Uterus (tissue), 4 donors: ENCODE results near the gene PLB1. TPM values are rescaled to one million over a fixed set of nuclear protein-coding genes. Genes with fewer than 3 reads are reported as not detected.

Experiments used
- DNase-seq, 2 donors: peaks; one replicate each; pipeline ENCODE4 v3.0.0-alpha.2; 2019 to 2020
- H3K27ac ChIP-seq, 2 donors: fragments of 200-600 bp; sonication (generic); 1 replicate in 1 of 2; 2 replicates in 1 of 2; pipeline ENCODE4 v1.5.1; 2016 to 2018
- H3K27me3 ChIP-seq, 2 donors: fragments of 200-600 bp; sonication (generic); one replicate each; pipeline ENCODE4 v1.5.1; 2018 to 2019; ENCODE audit warnings: control low read depth in 1 of 2
- H3K36me3 ChIP-seq, 2 donors: fragments of 200-600 bp; sonication (generic); one replicate each; pipeline ENCODE4 v1.5.1; 2019; ENCODE audit warnings: control low read depth in 1 of 2
- H3K4me1 ChIP-seq, 2 donors: fragments of 200-600 bp; sonication (generic); one replicate each; pipeline ENCODE4 v1.5.1; 2018 to 2019; ENCODE audit warnings: control low read depth in 1 of 2
- H3K4me3 ChIP-seq, 2 donors: fragments of 200-600 bp; sonication (generic); 1 replicate in 1 of 2; 2 replicates in 1 of 2; pipeline ENCODE4 v1.5.1; 2018 to 2019; ENCODE audit warnings: mild to moderate bottlenecking in 1 of 2
- H3K9me3 ChIP-seq, 2 donors: fragments of 200-600 bp; sonication (generic); one replicate each; pipeline ENCODE4 v1.5.1; 2019; ENCODE audit warnings: control low read depth in 1 of 2
- CTCF ChIP-seq, 4 experiments: fragments of 200-600 bp in 2 of 4; fragments of 450-650 bp in 2 of 4; sonication (generic) in 2 of 4; IDR thresholded peaks; one replicate each; pipeline ENCODE4 v1.5.1; 2016 to 2019; ENCODE audit warnings: antibody characterized with exemption in 4 of 4, mild to moderate bottlenecking in 2 of 4, moderate library complexity in 1 of 4
- POLR2A ChIP-seq, 2 donors: fragments of 450-650 bp; IDR thresholded peaks; one replicate each; pipeline ENCODE4 v1.6.1; 2016; ENCODE audit warnings: antibody characterized with exemption in 2 of 2, mild to moderate bottlenecking in 1 of 2, moderate library complexity in 1 of 2
- intact Hi-C: fragments of 100-400 bp; cut with DNase I; formaldehyde crosslinking; loops from one replicate; pipeline ENCODE4 v1.15.1; 2023; ENCODE audit warnings: low total_unique reads
- total RNA-seq, 4 donors: library from RNA; depleted of rRNA in 3 of 4; stranded (reverse); fragments of >200 nt in 3 of 4; gene quantifications; one replicate each; pipeline versions ENCODE4 v1.1.0 to v1.2.4, GENCODE V29; 2014 to 2023
- donor health status: DM: yes; HTN: yes; CAD: no.

Gene PLB1
- total RNA-seq, 4 donors from 2014 or later, result 2.9 to 12.4 (median 5.2) TPM

DNA sequence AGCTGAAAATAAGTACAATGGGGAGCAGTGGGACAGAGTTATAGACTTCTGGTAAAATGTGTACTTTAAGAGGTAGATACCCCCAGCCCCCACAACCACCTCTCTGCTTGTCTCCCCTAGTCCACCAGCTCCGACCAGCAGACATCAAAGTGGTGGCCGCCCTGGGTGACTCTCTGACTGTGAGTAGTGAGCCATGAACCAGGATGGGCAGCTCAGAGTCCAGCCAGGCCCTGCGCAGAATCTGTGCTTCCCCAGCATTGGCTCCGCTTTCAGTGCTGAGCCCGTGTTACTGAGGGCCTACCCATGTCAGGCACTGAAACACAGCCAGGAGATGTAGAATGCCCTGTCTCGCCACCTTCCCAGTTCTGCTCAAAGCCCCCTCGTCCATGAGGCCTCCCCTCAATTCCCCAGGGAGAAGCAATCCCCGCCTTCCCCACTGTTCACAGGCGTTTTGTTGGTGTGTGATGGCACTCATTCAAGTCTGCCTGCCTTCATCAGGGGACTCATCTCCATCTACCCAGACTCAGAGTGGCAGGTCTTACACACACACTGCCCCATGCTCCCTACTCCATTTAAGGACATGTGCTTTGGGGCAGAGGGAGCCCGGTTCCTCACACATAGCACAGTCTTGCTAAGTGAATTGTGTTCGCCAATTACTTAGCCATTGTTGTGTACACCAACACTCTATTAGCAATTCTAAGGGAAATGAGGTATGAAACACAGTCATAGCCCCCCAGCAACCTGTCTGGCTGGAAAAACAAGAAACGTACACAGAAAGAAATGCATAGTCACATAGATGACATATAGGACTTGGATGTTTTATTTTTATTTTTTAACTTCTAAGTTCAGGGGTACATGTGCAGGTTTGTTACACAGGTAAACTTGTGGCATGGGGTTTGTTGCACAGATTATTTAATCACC lies 122.6 kb downstream of the PLB1 start:
- no peak for DNase-seq
- no peaks in the 10 kb centered on the region for H3K27me3 ChIP-seq
- no peaks in the 10 kb centered on the region for H3K36me3 ChIP-seq
- TF ChIP-seq CTCF (IDR thresholded peaks at IDR 0.05) (no peak), POLR2A (IDR thresholded peaks at IDR 0.05) (no peak)
- no peaks in the 10 kb centered on the region for H3K9me3 ChIP-seq
- H3K4me1 ChIP-seq, result peaks cover 0 to 9% of the 10 kb centered on the region in 2 donors
- intact Hi-C loops, result no loop called here
- no peak overlapping the region for H3K27ac ChIP-seq
- H3K4me3 ChIP-seq, result no peak overlapping the region

- Histone ChIP-seq H3K9me3 (no peaks in the 10 kb centered on the region), H3K27me3 (no peaks in the 10 kb centered on the region), H3K4me1 (peaks cover under 1 to 9% of the 10 kb centered on the region in 2 donors), H3K27ac (peak overlapping the region in 1 of 2 donors; percentile 98), H3K4me3 (no peak overlapping the region), H3K36me3 (no peaks in the 10 kb centered on the region)
- intact Hi-C loops, result no loop called here
- DNase-seq, result no peak
- no peak for TF ChIP-seq CTCF (IDR thresholded peaks at IDR 0.05)
- no peak for TF ChIP-seq POLR2A (IDR thresholded peaks at IDR 0.05)
Observed at GRCh38 chr2:28619213-28620196, 123.6 kb downstream of the PLB1 start.

DNA sequence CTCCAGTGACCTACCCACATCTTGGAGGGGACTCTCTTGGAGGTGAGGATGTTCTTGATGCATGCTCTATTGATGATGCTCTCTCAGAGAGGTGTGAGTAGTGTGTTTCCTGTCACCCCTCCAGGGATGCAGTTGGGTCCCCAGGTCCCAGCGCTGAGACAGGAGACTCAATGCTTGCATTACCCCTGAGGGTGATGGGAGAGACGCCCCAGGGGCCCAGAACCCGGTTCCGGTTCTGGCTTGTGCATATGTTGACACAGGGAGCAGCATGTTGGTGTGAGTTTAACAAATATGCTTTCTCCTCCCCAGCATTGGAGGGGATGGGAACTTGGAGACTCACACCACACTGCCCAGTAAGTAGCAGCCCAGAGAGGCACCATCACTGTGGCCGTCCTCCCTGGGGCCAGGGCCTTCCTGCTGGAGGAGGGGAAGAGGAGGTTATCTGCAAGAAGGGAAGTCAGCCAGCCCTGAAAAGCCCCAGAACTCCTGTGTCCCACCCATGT lies 124.5 kb downstream of the PLB1 start:
- Histone ChIP-seq H3K36me3 (no peaks in the 10 kb centered on the region), H3K4me1 (peaks cover 8 to 15% of the 10 kb centered on the region in 2 donors), H3K9me3 (no peaks in the 10 kb centered on the region), H3K27me3 (no peaks in the 10 kb centered on the region), H3K27ac (peak overlapping the region; percentile 77 to 98), H3K4me3 (no peak overlapping the region)
- TF ChIP-seq POLR2A (IDR thresholded peaks at IDR 0.05), result no peak
- no peak for TF ChIP-seq CTCF (IDR thresholded peaks at IDR 0.05)
- DNase-seq, result no peak
- intact Hi-C loops, result no loop called here

GRCh38 chr2:28620801-28621171 lies 124.9 kb downstream of the PLB1 start:
- peak overlapping the region; percentile 77 to 98 for H3K27ac ChIP-seq
- no peaks in the 10 kb centered on the region for H3K36me3 ChIP-seq
- H3K4me3 ChIP-seq, result no peak overlapping the region
- TF ChIP-seq POLR2A (IDR thresholded peaks at IDR 0.05) (no peak), CTCF (IDR thresholded peaks at IDR 0.05) (no peak)
- DNase-seq, result no peak
- H3K27me3 ChIP-seq, result no peaks in the 10 kb centered on the region
- no peaks in the 10 kb centered on the region for H3K9me3 ChIP-seq
- intact Hi-C loops, result no loop called here
- H3K4me1 ChIP-seq, result peaks cover 12 to 15% of the 10 kb centered on the region in 2 donors
